Transverse colon (tissue), 4 donors: ENCODE measurements around the gene GPM6B. TPM values are rescaled to one million over a fixed set of nuclear protein-coding genes. Genes with fewer than 3 reads are reported as not detected.
"Not testable (repeated sequence)": the region's sequence is repeated elsewhere in the genome, so short reads cannot be mapped to it uniquely, and the experiment has no call there.

Experiments used
- DNase-seq: peaks from one replicate; pipeline ENCODE4 v3.0.0-alpha.2; 2019
- H3K27ac ChIP-seq, 4 donors: fragments of 200-600 bp; sonication (generic); 2 replicates each; pipeline ENCODE4 v1.5.1; 2016 to 2018; ENCODE audit warnings: inconsistent platforms in 4 of 4
- H3K27me3 ChIP-seq: fragments of 200-600 bp; sonication (generic); 2 replicates; pipeline ENCODE4 v1.5.1; 2017; ENCODE audit warnings: inconsistent platforms
- H3K36me3 ChIP-seq, 4 donors: fragments of 200-600 bp; sonication (generic); 2 replicates each; pipeline ENCODE4 v1.5.1; 2017 to 2019; ENCODE audit warnings: inconsistent platforms in 4 of 4
- H3K4me1 ChIP-seq, 4 donors: fragments of 200-600 bp; sonication (generic); 2 replicates each; pipeline ENCODE4 v1.5.1; 2017 to 2020; ENCODE audit warnings: inconsistent platforms in 4 of 4
- H3K4me3 ChIP-seq, 4 donors: fragments of 200-600 bp; sonication (generic); 1 replicate in 1 of 4; 2 replicates in 3 of 4; pipeline versions ENCODE4 v1.5.1 to v1.6.1; 2017 to 2019; ENCODE audit warnings: inconsistent platforms in 4 of 4
- H3K9me3 ChIP-seq, 2 donors: fragments of 200-600 bp; sonication (generic); 2 replicates each; pipeline ENCODE4 v1.5.1; 2017 to 2019; ENCODE audit warnings: inconsistent platforms in 2 of 2
- EP300 ChIP-seq: sonication (generic); formaldehyde crosslinking; IDR thresholded peaks from one replicate; pipeline ENCODE4 v1.6.1; 2017; ENCODE audit warnings: antibody characterized with exemption, low read depth
- POLR2A ChIP-seq: fragments of 450-650 bp; IDR thresholded peaks from one replicate; pipeline ENCODE4 v1.6.1; 2016; ENCODE audit warnings: antibody characterized with exemption, mild to moderate bottlenecking, moderate library complexity
- POLR2AphosphoS5 ChIP-seq, 3 donors: sonication (generic); formaldehyde crosslinking; IDR thresholded peaks; one replicate each; pipeline ENCODE4 v1.6.1; 2016; ENCODE audit warnings: antibody characterized with exemption in 3 of 3
- WGBS, 2 donors: methylation state at CpG; one replicate each; pipeline ENCODE4 v1.1.5; 2018; ENCODE audit warnings: low coverage in 1 of 2; 5-methylcytosine and 5-hydroxymethylcytosine counted together
- in situ Hi-C, 4 donors: fragments of 200-750 bp; cut with MboI; loops; one replicate each; pipeline versions ENCODE4 v1.15.0 to v1.15.1; 2017; ENCODE audit warnings: low sequenced_read_pairs in 3 of 4, low pct_ligation_motif_present in 1 of 4, low pct_unique_long_range_greater_than_20kb in 1 of 4
- intact Hi-C: fragments of 100-400 bp; cut with DNase I; formaldehyde crosslinking; loops from one replicate; pipeline ENCODE4 v1.15.1; 2023; ENCODE audit warnings: low total_unique reads
- total RNA-seq, 4 donors: library from RNA; depleted of rRNA; stranded (reverse); fragments of >200 nt; gene quantifications; one replicate each; pipeline ENCODE4 v1.1.0, GENCODE V29; 2016
- TF ChIP-seq, protein P1 (sequence below), 5 experiments: fragments of 200-600 bp in 3 of 5; fragments of 450-650 bp in 2 of 5; sonication (generic) in 3 of 5; IDR thresholded peaks; 1 replicate in 2 of 5; 2 replicates in 3 of 5; pipeline ENCODE4 v1.5.1; 2016 to 2017; ENCODE audit warnings: antibody characterized with exemption in 5 of 5, inconsistent platforms in 3 of 5, mild to moderate bottlenecking in 2 of 5, moderate library complexity in 1 of 5

GPM6B gene
- total RNA-seq, 4 donors from 2014 or later, result 1.5 to 7.6 (median 5.0) TPM

- WGBS, 2 donors, result 19 to 28% methylated on average over 3 to 4 of the region's 4 CpGs
- in situ Hi-C loops (loop anchor here in 2 of 4 donors (10.0 to 25.0 kb wide), 2 partner anchors 79 to 304 kb away; partner anchors contain the start of genes GEMIN8 (in 1 of the 2) and TCEANC (in 1 of the 2)), intact Hi-C loops (loop anchor here (10.0 kb wide), 1 partner anchor 69 kb away; no protein-coding TSS in a partner anchor)
- Histone ChIP-seq H3K9me3 (no peaks in the 10 kb centered on the region), H3K4me1 (peaks cover 0 to 33% (median 0%) of the 10 kb centered on the region in 4 donors), H3K4me3 (peak overlapping the region in 3 of 4 donors; percentile 80 to 90 (median 84)), H3K27me3 (no peaks in the 10 kb centered on the region), H3K36me3 (no peaks in the 10 kb centered on the region), H3K27ac (peak overlapping the region; percentile 91 to 97 (median 95))
- DNase-seq, result no peak
- TF ChIP-seq, protein P1, sequence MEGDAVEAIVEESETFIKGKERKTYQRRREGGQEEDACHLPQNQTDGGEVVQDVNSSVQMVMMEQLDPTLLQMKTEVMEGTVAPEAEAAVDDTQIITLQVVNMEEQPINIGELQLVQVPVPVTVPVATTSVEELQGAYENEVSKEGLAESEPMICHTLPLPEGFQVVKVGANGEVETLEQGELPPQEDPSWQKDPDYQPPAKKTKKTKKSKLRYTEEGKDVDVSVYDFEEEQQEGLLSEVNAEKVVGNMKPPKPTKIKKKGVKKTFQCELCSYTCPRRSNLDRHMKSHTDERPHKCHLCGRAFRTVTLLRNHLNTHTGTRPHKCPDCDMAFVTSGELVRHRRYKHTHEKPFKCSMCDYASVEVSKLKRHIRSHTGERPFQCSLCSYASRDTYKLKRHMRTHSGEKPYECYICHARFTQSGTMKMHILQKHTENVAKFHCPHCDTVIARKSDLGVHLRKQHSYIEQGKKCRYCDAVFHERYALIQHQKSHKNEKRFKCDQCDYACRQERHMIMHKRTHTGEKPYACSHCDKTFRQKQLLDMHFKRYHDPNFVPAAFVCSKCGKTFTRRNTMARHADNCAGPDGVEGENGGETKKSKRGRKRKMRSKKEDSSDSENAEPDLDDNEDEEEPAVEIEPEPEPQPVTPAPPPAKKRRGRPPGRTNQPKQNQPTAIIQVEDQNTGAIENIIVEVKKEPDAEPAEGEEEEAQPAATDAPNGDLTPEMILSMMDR (IDR thresholded peaks at IDR 0.05), result no peak
- TF ChIP-seq EP300 (no peak), POLR2AphosphoS5 (IDR thresholded peaks at IDR 0.05) (no peak), POLR2A (no peak)
Observed at GRCh38 chrX:13733506-13733905, 83.4 kb downstream of the GPM6B start.

DNA sequence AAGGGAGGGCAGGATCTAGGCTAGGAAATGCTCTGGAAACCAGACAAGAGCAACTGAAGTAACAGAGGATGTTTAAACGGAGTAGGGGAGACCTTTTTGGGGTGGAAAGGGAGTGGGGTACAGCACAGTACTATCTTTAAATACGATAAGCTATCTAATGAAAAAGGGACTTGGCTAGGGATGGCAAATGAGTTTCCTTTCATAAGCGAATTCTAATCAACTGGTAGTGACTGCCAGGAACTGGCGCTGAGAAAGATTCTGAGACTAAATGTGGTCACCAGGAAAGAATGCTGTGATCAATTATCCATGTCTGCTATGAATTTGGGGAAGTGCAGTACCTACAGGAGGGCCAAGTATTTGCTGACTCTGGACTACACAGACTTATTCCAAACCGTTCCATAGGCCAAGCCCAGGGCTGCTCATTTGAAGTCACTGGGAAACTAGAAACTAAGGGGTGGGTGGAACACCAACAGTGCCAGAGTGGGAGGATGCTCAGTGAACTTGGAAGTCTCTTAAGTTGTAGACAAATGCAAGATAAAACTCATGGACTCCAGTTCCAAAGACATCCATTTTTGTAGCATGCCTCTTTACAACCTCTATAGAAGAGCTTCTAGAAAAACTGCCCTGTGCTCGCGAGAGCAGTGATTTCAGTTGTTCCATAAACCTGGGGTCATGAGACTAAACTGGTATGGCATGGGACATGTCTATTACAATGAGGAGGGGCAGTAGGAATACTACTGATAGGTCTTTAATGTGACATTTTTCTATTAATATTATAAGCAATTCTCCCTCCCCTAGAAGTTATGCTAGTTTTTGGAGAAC, 84.4 kb downstream of the GPM6B start:
- H3K4me3 ChIP-seq, result no peak overlapping the region
- in situ Hi-C loops (loop anchor here in 2 of 4 donors (10.0 to 25.0 kb wide), 2 partner anchors 78 to 305 kb away; partner anchors contain the start of genes GEMIN8 (in 1 of the 2) and TCEANC (in 1 of the 2)), intact Hi-C loops (loop anchor here (10.0 kb wide), 1 partner anchor 68 kb away; no protein-coding TSS in a partner anchor)
- WGBS, 2 donors, result 40 to 80% methylated on average over 1 to 7 of the region's 7 CpGs
- no peaks in the 10 kb centered on the region for H3K9me3 ChIP-seq
- no peaks in the 10 kb centered on the region for H3K36me3 ChIP-seq
- H3K27ac ChIP-seq, result peak overlapping the region; percentile 20 to 97 (median 93)
- H3K27me3 ChIP-seq, result no peaks in the 10 kb centered on the region
- no peak for TF ChIP-seq EP300
- TF ChIP-seq POLR2AphosphoS5 (IDR thresholded peaks at IDR 0.05), result no peak
- TF ChIP-seq, protein P1 (IDR thresholded peaks at IDR 0.05), result no peak
- TF ChIP-seq POLR2A, result no peak
- peaks cover 0 to 33% (median 0%) of the 10 kb centered on the region in 4 donors for H3K4me1 ChIP-seq
- no peak for DNase-seq

DNA sequence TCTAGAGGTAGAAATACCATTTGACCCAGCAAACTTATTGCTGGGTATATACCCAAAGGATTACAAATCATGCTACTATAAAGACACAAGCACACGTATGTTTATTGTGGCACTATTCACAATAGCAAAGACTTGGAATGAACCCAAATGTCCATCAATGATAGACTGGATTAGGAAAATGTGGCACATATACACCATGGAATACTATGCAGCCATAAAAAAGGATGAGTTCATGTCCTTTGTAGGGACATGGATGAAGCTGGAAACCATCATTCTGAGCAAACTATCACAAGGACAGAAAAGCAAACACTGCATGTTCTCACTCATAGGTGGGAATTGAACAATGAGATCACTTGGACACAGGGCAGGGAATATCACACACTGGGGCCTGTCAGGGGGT, 86.4 kb downstream of the GPM6B start:
- 100% methylated on average over 1 of the region's 1 CpG; no CpG with 5 or more reads in 1 of the 2 donors for WGBS, 2 donors
- in situ Hi-C loops (loop anchor here in 2 of 4 donors (10.0 to 25.0 kb wide), 2 partner anchors 76 to 307 kb away; partner anchors contain the start of genes GEMIN8 (in 1 of the 2) and TCEANC (in 1 of the 2)), intact Hi-C loops (loop anchor here (10.0 kb wide), 1 partner anchor 66 kb away; no protein-coding TSS in a partner anchor)
- DNase-seq, H3K9me3 ChIP-seq, H3K4me3 ChIP-seq, H3K36me3 ChIP-seq, H3K27ac ChIP-seq, H3K27me3 ChIP-seq: not testable (repeated sequence)
- H3K4me1 ChIP-seq, result peaks cover 0 to 20% (median 0%) of the 10 kb centered on the region in 4 donors

GRCh38 chrX:13726583-13726982, 90.3 kb downstream of the GPM6B start:
- in situ Hi-C loops, result loop anchor here in 1 of 4 donors (25.0 kb wide), 1 partner anchor 311 kb away; the partner anchor contains the start of gene GEMIN8

GRCh38 chrX:13724878-13725277, 92.0 kb downstream of the GPM6B start:
- WGBS, 2 donors, result 95% methylated on average over 6 of the region's 9 CpGs; no CpG with 5 or more reads in 1 of the 2 donors
- H3K4me3 ChIP-seq, H3K27me3 ChIP-seq, intact Hi-C loops, H3K36me3 ChIP-seq, DNase-seq, H3K9me3 ChIP-seq, H3K4me1 ChIP-seq, H3K27ac ChIP-seq: not testable (repeated sequence)
- in situ Hi-C loops, result loop anchor here in 1 of 4 donors (25.0 kb wide), 1 partner anchor 312 kb away; the partner anchor contains the start of gene GEMIN8

More at GRCh38 chrX:13726583-13726982, 90.3 kb downstream of the GPM6B start:
- 86 to 88% methylated on average over 1 to 2 of the region's 2 CpGs for WGBS, 2 donors
- intact Hi-C loops, H3K27ac ChIP-seq, DNase-seq, H3K27me3 ChIP-seq, H3K4me1 ChIP-seq, H3K36me3 ChIP-seq, H3K4me3 ChIP-seq, H3K9me3 ChIP-seq: not testable (repeated sequence)
